ENCODE data around the gene PDCD4.

PDCD4 gene

DNA sequence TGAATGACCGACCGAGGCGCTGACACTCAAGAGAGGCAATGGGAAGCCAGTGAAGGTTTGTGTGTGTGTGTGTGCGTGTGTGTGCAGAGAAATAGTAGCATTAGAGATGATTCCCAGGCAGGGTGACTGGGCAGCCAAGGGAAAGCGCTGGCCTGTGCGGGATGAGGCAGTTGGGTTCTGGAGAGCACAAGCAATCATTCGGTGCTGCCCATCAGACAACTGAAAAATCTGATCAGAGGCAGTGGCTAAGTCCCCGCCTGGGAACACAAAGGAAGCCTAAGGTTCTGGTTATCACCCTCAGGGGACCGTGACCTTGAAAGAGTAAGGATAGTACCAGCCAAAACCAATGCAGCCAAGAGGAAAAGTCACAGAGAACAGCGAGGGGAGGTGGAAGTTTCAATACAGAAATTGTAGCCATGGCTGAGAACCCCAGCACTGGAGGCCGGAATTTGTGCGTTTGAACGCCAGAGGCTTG lies 868 bp upstream of the PDCD4 start:
- TF ChIP-seq, protein P1, sequence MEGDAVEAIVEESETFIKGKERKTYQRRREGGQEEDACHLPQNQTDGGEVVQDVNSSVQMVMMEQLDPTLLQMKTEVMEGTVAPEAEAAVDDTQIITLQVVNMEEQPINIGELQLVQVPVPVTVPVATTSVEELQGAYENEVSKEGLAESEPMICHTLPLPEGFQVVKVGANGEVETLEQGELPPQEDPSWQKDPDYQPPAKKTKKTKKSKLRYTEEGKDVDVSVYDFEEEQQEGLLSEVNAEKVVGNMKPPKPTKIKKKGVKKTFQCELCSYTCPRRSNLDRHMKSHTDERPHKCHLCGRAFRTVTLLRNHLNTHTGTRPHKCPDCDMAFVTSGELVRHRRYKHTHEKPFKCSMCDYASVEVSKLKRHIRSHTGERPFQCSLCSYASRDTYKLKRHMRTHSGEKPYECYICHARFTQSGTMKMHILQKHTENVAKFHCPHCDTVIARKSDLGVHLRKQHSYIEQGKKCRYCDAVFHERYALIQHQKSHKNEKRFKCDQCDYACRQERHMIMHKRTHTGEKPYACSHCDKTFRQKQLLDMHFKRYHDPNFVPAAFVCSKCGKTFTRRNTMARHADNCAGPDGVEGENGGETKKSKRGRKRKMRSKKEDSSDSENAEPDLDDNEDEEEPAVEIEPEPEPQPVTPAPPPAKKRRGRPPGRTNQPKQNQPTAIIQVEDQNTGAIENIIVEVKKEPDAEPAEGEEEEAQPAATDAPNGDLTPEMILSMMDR (conservative IDR thresholded peaks at IDR 0.05): no peak
- peak overlapping the region; percentile 96 for H3K27ac ChIP-seq

DNA sequence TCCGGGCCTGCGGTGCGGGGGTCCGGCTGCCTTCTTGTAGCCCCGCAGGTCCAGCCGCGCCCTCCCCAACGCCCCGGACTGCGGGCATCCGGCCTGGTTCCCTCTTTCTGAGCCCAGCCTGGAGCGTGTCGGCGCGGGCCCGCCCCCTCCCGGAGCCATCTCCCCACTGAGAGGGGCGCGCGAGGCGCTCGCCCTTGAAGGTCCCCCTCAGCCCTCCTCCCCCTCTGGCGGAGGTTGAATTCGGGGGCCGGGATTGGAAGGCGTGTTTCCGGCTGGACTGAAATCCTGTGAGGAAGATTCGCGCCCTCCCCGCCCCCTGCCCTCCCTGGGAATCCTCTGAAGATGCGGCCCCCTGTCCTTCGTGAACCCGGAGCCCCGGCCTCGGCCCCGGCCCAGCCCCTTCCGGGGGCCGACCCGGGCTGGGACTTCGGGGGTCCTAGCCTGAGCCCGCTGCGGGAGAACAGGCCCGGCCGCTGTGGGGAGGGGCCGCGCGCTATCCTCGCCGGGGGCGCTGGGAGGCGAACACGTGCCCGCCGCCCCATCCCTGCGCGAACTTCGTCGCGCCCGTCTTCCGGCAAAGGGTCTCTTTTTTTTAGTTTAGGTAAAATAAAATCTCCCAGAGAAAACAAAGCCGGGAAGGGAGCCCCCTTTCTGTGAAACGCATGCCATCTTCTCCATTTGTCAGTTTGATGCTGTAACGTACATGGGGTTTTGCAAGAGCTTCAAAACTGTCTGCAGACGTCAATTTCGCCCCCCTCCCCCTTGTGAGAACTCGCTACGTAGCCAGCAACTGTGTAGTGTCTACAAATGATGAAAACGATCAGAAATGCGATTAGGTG lies 636 bp downstream of the PDCD4 start:
- TF ChIP-seq, protein P1 (conservative IDR thresholded peaks at IDR 0.05): no peak
- peak overlapping the region; percentile 96 for H3K27ac ChIP-seq

DNA sequence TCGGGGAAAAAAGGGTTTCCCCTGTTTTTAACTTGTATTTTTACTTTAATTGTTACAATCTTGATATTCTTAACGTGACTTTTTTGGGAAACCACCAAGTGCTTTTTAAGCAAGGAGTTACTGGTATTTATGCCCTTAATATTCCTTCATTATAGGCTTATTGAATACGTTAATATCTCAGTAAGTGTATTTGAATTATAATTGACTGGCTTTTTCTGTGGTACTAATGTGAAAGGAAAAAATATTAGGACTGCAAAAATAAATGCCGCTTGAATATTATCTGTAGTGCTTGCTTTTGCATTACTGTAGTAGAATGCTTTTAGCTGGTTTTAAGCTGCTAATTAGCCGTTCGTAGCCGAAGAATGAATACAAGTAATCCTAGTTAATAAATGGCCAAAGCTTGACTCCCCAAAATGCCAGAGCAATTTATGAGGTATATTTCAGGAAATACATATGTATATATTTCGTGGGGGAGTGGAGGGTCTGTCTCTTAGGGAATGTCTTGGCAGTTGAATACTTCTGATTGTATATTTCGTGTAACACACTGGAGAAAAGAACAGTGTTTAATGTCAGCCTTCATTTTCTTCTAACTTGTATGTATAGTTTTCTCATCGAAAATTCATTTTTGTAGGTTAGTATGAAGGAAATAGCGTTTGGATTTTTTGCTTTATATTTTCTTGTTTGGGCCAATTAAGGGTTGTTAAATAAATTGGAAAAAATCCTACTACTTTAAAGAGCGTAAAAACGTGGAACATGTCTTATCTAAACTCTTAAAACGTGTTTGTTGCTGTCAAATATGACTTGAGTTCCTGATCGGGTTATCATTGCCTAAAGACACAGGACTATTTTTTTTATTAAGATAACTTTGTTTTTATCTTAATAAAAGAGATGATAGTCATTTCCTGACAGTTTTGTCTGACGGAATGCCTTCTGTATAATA lies 1.5 kb downstream of the PDCD4 start:
- H3K27ac ChIP-seq: peak overlapping the region; percentile 96
- TF ChIP-seq, protein P1 (conservative IDR thresholded peaks at IDR 0.05): no peak

DNA sequence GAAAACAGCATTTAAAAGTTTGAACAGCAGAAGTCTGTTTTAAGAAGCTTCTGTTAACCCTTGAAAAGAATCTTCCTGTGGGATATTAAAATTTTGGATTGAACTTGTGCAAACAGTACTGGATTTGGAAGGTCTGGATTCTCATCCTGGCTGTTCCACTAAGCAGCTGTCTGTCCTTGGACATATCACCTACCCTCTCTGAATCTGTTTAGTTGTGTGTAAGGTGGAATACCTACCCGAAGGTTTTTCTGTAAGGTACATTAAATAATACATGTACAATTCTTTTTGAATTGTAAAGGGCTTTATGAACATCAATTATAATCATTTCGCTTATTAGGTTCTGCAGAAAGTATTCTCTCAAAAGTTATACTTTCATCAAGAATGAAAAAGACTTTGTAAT lies 2.2 kb downstream of the PDCD4 start:
- peak overlapping the region; percentile 96 for H3K27ac ChIP-seq
- TF ChIP-seq, protein P1 (conservative IDR thresholded peaks at IDR 0.05): no peak

DNA sequence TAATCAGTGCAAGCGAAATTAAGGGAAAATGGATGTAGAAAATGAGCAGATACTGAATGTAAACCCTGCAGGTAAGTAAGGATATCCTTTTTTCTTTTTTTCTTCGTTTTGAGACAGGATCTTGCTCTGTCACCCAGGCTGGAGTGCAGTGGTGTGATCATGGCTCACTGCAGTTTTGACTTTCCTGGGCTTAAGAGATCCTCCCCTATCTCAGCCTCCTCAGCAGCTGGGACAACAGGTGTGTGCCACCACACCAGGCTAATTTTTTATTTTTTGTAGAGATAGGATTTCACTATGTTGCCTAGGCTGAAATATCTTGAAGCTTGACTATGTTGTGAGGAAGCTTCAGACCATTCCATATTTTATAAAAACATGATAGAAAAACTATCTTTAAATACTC lies 4.3 kb downstream of the PDCD4 start:
- TF ChIP-seq, protein P1 (conservative IDR thresholded peaks at IDR 0.05): no peak
- H3K27ac ChIP-seq: peak overlapping the region; percentile 96; the same call in 1 of the 2 replicates

DNA sequence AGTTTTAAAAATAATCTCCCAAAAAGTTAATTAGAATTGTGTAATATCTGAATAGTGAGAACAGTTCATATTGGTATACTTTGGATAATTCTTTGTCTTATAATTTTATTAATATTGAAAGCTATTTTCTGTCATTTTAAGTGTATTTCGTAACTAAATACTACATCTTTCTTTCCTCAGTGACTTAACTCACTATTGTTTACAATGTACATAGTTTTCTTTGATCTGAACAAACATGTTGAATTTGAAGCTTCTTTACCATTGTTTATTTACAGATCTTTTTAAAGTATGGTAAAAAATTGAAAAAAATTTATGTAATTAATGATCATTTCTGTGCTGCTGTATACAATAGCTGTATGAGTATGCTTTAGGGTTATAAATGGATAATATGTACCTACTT lies 5.1 kb downstream of the PDCD4 start:
- H3K27ac ChIP-seq: no peak overlapping the region
- TF ChIP-seq, protein P1 (conservative IDR thresholded peaks at IDR 0.05): no peak

DNA sequence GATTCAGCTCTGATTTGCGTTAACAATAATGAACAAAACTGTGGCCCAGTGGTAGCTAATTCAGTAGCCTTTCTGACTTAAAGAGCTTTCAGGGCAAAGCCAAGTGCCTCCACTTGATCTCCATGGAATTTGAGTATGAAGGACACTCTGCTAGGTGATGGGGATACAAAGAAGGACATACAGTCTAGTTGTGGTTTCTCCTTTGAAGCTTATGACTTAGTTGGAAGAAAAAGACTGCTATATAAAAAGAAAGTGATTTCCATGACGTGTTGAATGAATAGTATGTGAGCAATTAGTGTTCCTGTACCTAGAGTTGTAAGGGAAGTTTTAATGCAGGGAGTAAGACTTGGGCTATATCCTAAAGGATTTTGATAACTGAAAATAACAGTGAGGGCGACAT lies 8.3 kb downstream of the PDCD4 start:
- no peak overlapping the region for H3K27ac ChIP-seq
- TF ChIP-seq, protein P1 (conservative IDR thresholded peaks at IDR 0.05): no peak
